NCI-H1092 treated with DMSO at 0.1 percent for 48 hours (cell line): ENCODE data around the gene HAND2.

Experiments
- DNase-seq: peaks from one replicate; lab custom pipeline; 2025; lab: John Stamatoyannopoulos, UW

HAND2 gene

GRCh38 chr4:173502282-173502681 is 27.7 kb downstream of the HAND2 start:
- DNase-seq, result no peak

DNA sequence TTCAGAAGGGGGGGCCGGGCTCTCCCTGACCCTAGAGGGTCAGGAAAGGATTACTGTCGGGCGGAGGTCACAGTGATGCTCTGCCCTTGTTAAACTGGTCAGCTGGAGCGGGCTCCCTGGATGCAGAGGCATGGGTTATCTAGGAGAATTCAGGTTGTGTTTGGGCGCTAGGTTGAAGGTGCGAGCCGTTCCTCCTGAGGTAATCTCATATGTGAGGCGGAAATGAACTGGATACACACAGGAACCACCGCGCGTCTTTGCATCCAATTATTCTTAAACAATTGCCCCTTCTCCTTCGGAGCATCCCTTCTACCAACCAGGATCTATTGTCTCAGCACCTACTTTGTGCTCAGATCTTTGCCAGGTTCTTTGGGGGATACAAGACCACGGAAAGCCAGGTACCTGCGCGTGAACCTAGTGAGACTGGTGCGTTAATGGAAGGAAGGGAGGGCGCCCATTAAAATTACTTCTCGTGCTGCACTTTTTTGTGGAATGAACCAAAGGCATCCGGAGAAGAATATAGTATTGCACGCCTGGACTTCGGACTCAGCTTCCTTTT is 28.4 kb downstream of the HAND2 start:
- DNase-seq, result no peak

DNA sequence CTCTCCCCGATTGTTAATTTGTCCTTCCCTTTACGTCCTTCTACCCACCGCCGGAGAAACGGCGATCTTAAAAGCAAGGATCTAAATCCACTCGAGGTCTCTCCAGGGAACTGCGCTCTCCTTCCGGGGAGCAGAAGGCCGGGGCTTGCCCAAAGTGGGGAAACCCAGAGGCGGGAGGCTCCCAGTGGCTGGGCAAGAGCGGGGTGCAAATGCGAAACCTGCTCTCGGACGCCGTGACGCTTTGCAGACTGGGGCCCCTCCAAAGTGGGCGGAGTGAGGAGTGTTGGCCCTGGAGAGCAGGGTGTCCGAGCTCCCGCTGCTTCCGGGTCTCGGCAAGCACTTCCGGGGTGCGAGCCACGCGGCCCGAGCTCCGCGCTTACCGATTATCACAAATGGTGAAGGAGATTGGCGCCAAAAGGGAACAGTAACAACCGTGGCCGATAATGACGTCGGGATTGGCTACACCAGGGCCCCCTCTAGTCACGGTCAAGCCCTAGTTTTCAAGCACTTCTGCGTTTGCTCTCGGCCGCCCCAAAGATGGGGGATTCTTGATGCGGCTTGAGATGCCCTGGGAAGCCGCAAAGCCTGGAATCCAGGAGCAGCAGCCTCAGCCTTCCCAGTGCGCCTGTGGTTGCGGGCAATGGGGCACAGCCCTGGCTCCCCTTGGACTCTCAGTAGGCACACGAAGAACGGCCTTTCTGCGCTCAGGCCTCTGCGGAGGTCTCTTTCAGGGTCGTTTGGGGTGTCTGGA is 29.0 kb downstream of the HAND2 start:
- DNase-seq, result no peak

DNA sequence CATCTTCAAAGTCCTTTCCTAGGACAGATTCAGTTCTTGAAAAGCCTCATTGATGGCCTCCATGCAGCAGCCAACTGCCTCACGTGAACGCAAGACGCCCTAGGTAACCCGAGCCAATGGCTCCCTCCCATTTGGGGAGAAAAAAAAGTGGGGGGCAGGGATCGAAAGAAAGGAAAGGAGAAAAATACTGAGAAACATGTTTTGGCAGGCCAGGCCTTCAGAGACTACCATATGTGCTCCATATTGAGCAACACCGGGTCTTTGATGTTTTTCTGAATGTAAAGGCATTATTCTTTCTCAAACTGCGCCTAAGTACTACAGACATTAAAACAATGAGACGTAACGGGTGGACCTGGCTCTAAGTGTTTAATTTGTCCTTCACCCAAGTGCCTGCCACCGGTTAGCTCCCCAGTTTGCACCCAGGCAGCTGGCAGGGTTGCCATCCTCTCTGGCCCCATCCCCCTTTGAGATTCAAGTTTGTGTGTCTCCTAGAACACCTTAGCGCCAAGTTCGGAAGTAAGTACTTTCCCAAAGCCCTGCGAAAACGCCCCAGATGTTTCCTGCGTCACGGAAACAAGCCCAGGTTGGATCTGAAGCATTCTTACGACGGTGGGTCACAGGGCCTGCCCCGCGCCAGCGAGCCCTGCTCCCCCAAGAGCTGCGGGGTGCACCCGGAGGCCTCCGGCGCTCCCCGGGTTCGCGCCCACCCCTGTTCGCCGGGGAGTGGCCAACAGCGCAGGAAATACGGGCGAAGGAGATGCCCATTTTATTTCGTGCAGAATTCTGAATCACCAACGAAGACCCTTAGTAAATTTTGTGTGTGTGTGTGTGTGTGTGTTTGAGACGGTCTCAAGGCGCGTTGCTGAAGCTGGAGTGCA is 30.1 kb downstream of the HAND2 start:
- DNase-seq, result no peak

DNA sequence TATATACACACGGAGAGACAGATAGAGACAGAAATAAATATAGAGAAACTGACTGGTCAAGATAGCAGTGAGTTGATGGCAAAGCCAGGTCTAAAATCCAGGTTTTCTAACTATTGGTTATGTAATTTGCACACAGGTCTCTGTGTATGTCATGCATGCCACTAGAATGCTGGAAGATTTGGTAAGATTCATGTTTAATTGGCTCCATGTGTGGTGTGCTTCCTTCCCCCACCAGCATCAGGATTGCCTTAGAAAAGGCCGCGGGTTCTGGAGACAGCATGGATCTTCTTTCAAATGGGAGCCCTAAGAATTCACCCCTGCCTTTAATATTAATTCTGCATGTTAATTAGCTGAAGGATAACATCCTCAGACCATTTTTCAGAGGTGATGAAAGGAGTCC is 31.3 kb downstream of the HAND2 start:
- no peak for DNase-seq

- DNase-seq, result no peak
Measured at GRCh38 chr4:173498023-173498422, 32.0 kb downstream of the HAND2 start.

DNA sequence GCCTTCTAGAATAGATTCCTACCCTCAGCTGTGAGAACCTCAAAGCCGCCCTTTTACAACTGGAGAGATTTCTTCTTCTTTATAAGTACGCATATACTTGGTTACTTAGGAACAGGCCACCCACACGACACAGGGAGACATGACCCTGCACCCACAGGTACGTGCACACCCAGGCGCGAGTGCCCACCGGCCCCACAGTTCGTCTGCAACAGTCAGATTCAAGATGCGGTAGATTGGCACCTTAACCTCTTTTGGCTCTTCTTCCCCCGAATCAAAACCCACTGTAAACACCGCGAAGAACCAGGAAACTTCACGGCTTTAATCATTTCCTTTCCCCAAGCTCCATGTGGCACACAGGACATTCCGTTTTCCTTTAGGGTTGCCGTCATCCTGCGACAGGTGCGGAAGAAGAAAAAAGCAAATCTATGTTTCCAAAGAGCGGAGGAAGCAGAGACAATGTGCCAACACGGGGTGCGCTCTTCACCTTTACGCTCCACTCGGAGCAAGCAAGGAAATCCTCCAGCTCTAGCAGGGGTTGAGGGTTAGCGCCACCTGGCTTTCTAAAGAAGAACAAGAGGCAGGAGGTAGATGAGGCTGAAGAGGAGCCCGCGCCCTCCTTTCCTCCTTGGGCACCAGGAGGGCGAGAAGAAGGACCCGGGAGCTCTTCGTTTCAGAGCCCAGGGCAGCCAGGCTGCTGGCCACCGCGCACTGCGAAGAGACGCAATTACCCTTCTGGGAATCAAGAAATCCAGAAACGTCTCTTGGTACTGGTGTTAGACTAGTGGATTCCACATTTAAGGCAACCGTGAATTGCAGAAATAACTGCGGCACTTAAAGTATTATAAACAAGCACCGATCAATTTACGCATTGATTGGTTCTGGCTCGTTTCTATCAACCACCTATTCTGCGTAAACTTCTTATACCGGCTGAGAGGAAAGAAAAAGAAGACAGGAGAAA is 35.7 kb downstream of the HAND2 start:
- peak; percentile 86 for DNase-seq

- DNase-seq, result no peak
Measured at GRCh38 chr4:173493041-173493440, 37.0 kb downstream of the HAND2 start.

DNA sequence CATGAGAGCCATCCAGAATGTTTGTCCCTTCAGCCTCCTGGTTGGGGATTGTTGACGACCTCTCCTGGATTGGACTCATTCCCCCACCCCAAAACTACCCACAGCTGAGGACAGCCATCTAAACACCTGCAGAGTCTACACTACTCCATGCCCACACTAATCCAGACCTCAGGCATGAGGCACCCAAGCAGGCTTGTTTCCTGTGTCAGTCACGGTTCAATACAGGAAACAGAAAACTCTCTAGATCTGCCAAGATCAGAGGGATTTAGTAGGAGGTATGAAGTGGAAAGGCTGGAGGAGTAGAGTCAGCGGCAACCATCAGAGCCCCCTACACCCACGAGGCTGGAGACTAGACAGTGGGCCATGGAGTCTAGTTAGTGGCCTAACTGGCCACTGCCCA is 37.7 kb downstream of the HAND2 start:
- DNase-seq, result no peak

DNA sequence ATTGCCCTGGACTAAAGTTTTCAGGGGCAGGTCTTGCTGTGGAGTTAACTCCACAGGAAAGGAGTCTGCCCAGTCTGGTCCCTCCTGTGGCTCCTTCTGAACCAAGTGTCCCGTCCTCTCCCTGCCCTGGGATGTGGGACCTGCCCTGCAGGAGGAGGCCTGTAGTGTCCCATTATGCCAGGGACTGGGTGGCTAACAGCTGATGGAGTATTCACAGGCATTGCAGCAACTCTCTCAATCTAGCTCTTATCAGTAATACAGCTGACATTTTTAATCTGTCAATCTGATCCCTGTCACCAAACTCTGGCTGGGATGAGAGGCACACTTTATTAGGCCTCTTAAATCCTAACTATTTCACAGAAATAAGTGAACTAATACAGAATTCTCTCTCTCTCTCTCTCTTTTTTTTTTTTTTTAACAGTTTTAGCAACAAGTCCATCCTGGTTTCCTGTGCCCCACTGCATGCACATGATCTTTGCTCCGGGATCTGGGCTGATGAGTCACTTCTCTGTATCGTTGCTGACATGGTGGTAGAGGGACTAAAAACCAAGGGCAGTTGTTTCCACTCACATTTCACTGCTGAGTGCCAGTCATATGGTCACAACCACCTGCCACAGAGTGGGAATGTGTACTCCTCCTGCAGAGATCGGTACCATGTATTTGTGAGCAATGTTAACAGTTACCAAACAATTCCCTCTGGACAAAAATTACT is 39.1 kb downstream of the HAND2 start:
- no peak for DNase-seq

DNA sequence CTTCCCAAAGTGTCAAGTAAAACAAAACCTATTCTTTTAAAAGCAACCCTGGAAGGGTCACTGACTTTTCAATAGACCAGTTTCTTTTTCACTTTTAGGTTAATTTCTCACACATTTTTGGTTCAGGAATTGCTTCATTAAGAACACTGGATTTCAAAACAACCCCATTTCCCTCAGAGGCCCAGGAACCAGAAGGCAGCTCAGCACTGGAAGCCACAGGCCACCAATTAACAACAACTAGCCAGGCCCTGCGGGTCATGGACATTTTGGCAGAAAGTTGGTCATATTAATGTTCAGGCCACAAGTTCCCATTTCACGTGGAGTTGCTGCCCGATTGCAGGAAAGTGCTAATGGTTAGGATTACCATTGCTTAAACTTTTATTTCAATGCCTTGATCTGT is 39.8 kb downstream of the HAND2 start:
- DNase-seq, result no peak

DNA sequence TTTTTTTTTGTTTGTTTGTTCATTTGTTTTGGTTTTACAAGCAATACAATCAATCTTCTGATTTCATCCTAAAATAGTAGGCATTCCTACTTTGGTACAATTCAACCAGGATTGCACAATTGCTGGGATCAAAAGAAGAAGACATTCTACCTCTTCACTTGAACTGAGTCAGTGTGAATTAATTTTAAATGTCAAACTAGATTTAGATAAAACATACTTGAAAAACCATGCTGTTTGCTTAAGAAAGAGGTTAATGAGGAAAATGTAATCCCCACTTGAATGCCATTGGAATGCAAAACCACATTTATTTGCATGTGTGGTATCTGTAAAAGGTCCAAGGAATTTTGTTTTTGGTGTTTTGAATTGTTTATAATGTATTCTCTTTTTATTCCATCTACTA is 40.5 kb downstream of the HAND2 start:
- no peak for DNase-seq

DNA sequence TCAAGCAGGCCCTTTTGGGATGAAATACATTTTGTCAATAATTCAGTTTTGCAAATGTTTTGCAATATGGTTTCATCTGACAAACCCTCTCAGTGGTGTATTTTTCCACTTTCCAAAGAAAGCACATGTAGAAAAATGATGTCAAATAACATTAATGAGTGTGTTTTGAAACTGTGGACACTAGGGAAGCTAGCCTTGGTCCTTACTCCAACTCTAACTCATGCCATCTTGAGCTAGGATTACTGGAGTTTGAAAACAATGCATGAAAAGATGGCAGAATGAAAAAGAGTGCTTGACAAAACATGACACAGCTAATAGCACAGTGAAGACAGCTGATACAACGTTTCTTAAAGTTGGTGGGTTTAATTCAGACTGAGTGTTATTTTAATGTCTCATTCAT is 41.4 kb downstream of the HAND2 start:
- DNase-seq, result no peak

DNA sequence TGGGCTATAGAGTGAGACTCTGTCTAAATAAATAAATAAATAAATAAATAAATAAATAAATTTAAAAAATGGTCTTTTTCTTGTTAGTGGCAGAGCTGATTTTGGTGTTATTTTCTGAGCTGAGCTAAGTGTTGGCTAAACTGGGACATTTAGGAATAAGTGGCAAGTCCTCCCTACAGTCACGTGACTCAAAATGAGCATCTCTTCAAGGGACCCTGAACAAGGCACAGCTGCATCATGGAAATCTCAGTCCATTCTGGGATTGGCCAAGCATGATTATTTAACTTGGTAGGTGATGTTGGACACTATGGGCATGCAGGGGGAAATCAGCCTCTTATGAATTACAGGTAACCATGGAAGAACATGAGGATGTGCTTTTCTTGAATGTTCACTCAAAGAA is 42.0 kb downstream of the HAND2 start:
- DNase-seq, result no peak

- DNase-seq, result peak; percentile 23
Measured at GRCh38 chr4:173486714-173487392, 43.2 kb downstream of the HAND2 start.

DNA sequence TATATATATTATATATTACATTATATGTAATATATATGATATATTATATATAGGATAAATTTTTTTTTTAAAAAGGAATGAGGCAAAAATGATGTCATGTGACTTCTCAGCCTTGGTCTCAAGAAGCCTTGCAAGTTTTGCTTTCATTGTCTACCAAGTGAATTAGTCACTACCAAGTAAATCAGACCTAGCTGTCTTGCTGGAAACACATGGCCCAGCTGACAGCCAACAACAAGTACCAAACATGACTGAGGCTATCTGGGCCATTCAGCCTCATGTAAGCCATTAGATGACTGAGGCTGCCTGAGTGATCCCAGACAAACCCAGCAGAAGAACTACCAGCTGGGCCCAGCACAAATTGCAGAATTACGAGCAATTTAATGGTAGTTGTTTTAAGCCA is 44.9 kb downstream of the HAND2 start:
- no peak for DNase-seq

GRCh38 chr4:173482330-173482931 is 47.6 kb downstream of the HAND2 start:
- no peak for DNase-seq

- no peak for DNase-seq
Measured at GRCh38 chr4:173478913-173479283, 51.1 kb downstream of the HAND2 start.

GRCh38 chr4:173478201-173478912 is 51.7 kb downstream of the HAND2 start:
- DNase-seq, result no peak

DNA sequence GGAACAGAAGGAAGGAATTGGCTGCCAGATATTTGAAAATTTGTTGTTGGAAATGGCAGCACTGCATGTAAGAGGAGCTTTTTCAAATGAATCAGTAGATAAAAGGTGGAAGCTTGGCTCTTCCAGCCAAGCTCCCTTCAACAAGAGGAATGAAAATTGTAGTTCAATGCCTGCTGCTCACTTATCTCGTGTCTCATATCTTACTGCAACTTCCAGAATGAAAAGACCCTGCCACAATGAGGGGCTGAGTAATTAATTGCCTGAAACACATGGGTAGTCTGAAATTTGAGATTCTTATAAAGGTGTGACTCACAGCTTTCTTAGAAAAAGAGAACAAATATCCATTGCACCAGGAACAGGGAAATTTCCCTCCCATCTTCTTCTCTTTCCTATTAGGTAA is 53.0 kb downstream of the HAND2 start:
- DNase-seq, result no peak
